K562 (cell line): ENCODE data around the gene SEMA4G. TPM values are rescaled to one million over a fixed set of nuclear protein-coding genes. Genes with fewer than 3 reads are reported as not detected.

Experiments
- ATAC-seq: fragments of 200-7000 bp; cut with Tn5 transposase; 3 replicates; pipeline ENCODE4 v1.9.1; 2020; ENCODE audit warnings: moderate library complexity
- BruUV-seq: library from RNA; stranded (reverse); fragments of 400-500 nt; replicated peaks from 2 replicates; lab custom pipeline; 2021; lab: Mats Ljungman, UMichigan
- CTCF ChIA-PET: fragments of 300-600 bp; formaldehyde crosslinking; extraction: SDS; loops from one replicate; lab custom pipeline; 2021; ENCODE audit warnings: low intra/inter-chr PET ratio; lab: Yijun Ruan, JAX
- POLR2A ChIA-PET: fragments of 300-600, 350-650 bp; sonication (Branson Sonifier 250); formaldehyde crosslinking; extraction: SDS; loops from one replicate; lab custom pipeline; 2021; ENCODE audit warnings: antibody characterized with exemption, inconsistent platforms; lab: Yijun Ruan, JAX
- DNase-seq, 4 experiments: peaks; one replicate each; pipeline versions ENCODE4 v3.0.0 to v3.0.0-alpha.2; 2011 to 2018; ENCODE audit warnings: low spot score in 3 of 4, mixed read lengths in 3 of 4; ENCODE audit errors: extremely low read depth in 1 of 4
- FAIRE-seq: peaks from 2 replicates; lab custom pipeline; 2011; peaks lifted over from hg19 to GRCh38; lab: Jason Lieb, UNC
- H2AFZ ChIP-seq: 2 replicates; pipeline ENCODE4 v1.6.0; 2011; ENCODE audit warnings: low read depth, low read length, control low read depth, inconsistent platforms
- H3K27ac ChIP-seq: fragments of 200-600 bp; 3 replicates; pipeline ENCODE4 v1.8.0; 2011; ENCODE audit warnings: low read depth, mild to moderate bottlenecking, control low read depth, inconsistent platforms, low read length, moderate library complexity, mixed read lengths; ENCODE audit errors: extremely low read depth
- H3K27me3 ChIP-seq, 2 experiments: fragments of 300-600 bp in 1 of 2; 2 replicates in 1 of 2; 3 replicates in 1 of 2; pipeline versions ENCODE4 v1.6.0 to v1.8.0; 2011; ENCODE audit warnings: inconsistent platforms in 2 of 2, low read length in 2 of 2, mild to moderate bottlenecking in 1 of 2, mixed read lengths in 1 of 2, moderate library complexity in 1 of 2; ENCODE audit not compliant: control insufficient read depth in 2 of 2, insufficient read depth in 2 of 2
- H3K36me3 ChIP-seq: fragments of 300-600 bp; 3 replicates; pipeline ENCODE4 v1.8.0; 2011; ENCODE audit warnings: mild to moderate bottlenecking, low read length, inconsistent platforms; ENCODE audit not compliant: control insufficient read depth, insufficient read depth
- H3K4me1 ChIP-seq, 2 experiments: fragments of 200-600 bp in 1 of 2; replicated peaks in 1 of 2; 2 replicates in 1 of 2; 3 replicates in 1 of 2; pipeline versions ENCODE4 v1.5.1 to v1.8.0; 2011; ENCODE audit warnings: inconsistent platforms in 2 of 2, low read length in 2 of 2, mild to moderate bottlenecking in 1 of 2, mixed read lengths in 1 of 2, moderate library complexity in 1 of 2; ENCODE audit not compliant: control insufficient read depth in 2 of 2, insufficient read depth in 2 of 2
- H3K4me2 ChIP-seq: 2 replicates; pipeline ENCODE4 v1.6.1; 2011; ENCODE audit warnings: low read length, control low read depth, inconsistent platforms, mixed read lengths; ENCODE audit not compliant: insufficient read depth
- H3K4me3 ChIP-seq: fragments of 200-600 bp; sonication (generic), shearing (Covaris generic); 2 replicates; pipeline ENCODE4 v1.5.1; 2016; ENCODE audit warnings: control low read depth, inconsistent platforms
- H3K79me2 ChIP-seq: fragments of 200-600 bp; 3 replicates; pipeline ENCODE4 v1.8.0; 2011; ENCODE audit warnings: low read length, inconsistent platforms; ENCODE audit not compliant: control insufficient read depth, insufficient read depth
- H3K9ac ChIP-seq, 2 experiments: 2 replicates each; pipeline versions ENCODE4 v1.6.0 to v1.6.1; 2011; ENCODE audit warnings: low read depth in 2 of 2, low read length in 2 of 2, control low read depth in 1 of 2, inconsistent platforms in 1 of 2, mild to moderate bottlenecking in 1 of 2, mixed read lengths in 1 of 2; ENCODE audit not compliant: insufficient read depth in 1 of 2
- H3K9me1 ChIP-seq: one replicate; pipeline ENCODE4 v1.6.0; 2011; ENCODE audit warnings: inconsistent platforms, mild to moderate bottlenecking, low read length, moderate library complexity; ENCODE audit not compliant: control insufficient read depth, insufficient read depth
- H3K9me3 ChIP-seq: replicated peaks from 2 replicates; pipeline ENCODE4 v1.5.1; 2011; ENCODE audit warnings: low read depth, low read length, inconsistent platforms; ENCODE audit not compliant: control insufficient read depth, insufficient read depth
- H4K20me1 ChIP-seq: replicated peaks from 2 replicates; pipeline ENCODE4 v1.6.1; 2011; ENCODE audit warnings: low read length, inconsistent platforms, mixed read lengths; ENCODE audit not compliant: control insufficient read depth, insufficient read depth
- AFF4 ChIP-seq: sonication (generic); formaldehyde crosslinking; IDR thresholded peaks from 2 replicates; pipeline ENCODE4 v1.8.0; 2023; ENCODE audit warnings: mild to moderate bottlenecking, missing genetic modification reagents
- PHTF2 ChIP-seq: fragments of 250-450 bp; sonication (Bioruptor Pico); IDR thresholded peaks from 2 replicates; pipeline ENCODE4 v1.5.0; 2021; ENCODE audit warnings: mild to moderate bottlenecking
- PKNOX1 ChIP-seq: fragments of 450-650 bp; IDR thresholded peaks from 2 replicates; pipeline ENCODE4 v1.6.1; 2016
- XRCC4 ChIP-seq: IDR thresholded peaks from one replicate; pipeline ENCODE4 v1.6.1; 2011; ENCODE audit not compliant: insufficient read depth, insufficient read length; ENCODE audit errors: extremely low read depth
- ZBTB49 ChIP-seq: sonication (generic); formaldehyde crosslinking; IDR thresholded peaks from 2 replicates; pipeline ENCODE4 v1.8.0; 2022; ENCODE audit warnings: missing genetic modification reagents, mild to moderate bottlenecking, borderline replicate concordance
- ZFPM2 ChIP-seq: fragments of 250-450 bp; sonication (Bioruptor Pico); IDR thresholded peaks from 2 replicates; pipeline ENCODE4 v1.5.1; 2022; ENCODE audit warnings: mild to moderate bottlenecking
- WGBS: fragments of 100-300 bp; shearing (Covaris generic); methylation state at CpG from one replicate; pipeline ENCODE4 v1.1.6; 2016; ENCODE audit warnings: low coverage, mixed read lengths; ENCODE audit not compliant: insufficient coverage; ENCODE audit errors: missing lambda C conversion rate; 5-methylcytosine and 5-hydroxymethylcytosine counted together
- in situ Hi-C: fragments of 300-500 bp; cut with MboI; formaldehyde crosslinking; loops from 4 replicates; pipeline ENCODE4 v1.15.0; 2018; ENCODE audit warnings: inconsistent platforms, mixed read lengths
- intact Hi-C: fragments of 100-400 bp; cut with micrococcal nuclease; formaldehyde crosslinking; loops from 2 replicates; pipeline ENCODE4 v1.14.2; 2022
- polyA plus RNA-seq, 8 experiments: library from polyadenylated mRNA; depleted of rRNA in 4 of 8; stranded (reverse) in 5 of 8; unstranded in 3 of 8; fragments of >200 nt; fragmentation: Nextera tagmentation in 2 of 8; fragmentation: Illumina TruSeq in 1 of 8; extraction: Ambion mirVana in 2 of 8; extraction: Trizol in 1 of 8; gene quantifications; 2 replicates each; pipeline versions ENCODE4 v1.2.1 to v1.2.3, GENCODE V29; 2011 to 2014; ENCODE audit warnings: inconsistent platforms in 1 of 8, missing spikeins in 1 of 8
- total RNA-seq, 7 experiments: library from RNA; depleted of rRNA in 6 of 7; stranded (reverse); fragments of >200 nt in 6 of 7; fragmentation: Illumina TruSeq in 2 of 7; extraction: Trizol in 2 of 7; gene quantifications; 2 replicates each; pipeline versions ENCODE4 v1.2.1 to v1.2.3, GENCODE V29; 2011 to 2021; ENCODE audit warnings: low replicate concordance in 1 of 7

Gene SEMA4G
- total and polyA plus RNA-seq, 9 of the 15 experiments (the other 6 are each of a cell fraction or from before 2014, with no cell fraction given), result 0.40 to 7.8 (median 1.8) TPM

GRCh38 chr10:101000915-101001658 lies 31.8 kb downstream of the SEMA4G start:
- H3K27me3 ChIP-seq, result no peaks in the 10 kb centered on the region
- TF ChIP-seq PHTF2 (no peak), XRCC4 (no peak), ZBTB49 (no peak), ZFPM2 (CRISPR knock-in tag) (no peak), AFF4 (CRISPR knock-in tag) (no peak), PKNOX1 (no peak)

More at GRCh38 chr10:101000915-101001658, 31.8 kb downstream of the SEMA4G start:
- Histone ChIP-seq H3K9me3 (no peaks in the 10 kb centered on the region), H4K20me1 (no peaks in the 10 kb centered on the region), H3K36me3 (peaks cover 37% of the 10 kb centered on the region; the same call in 2 of the 3 replicates), H3K4me2 (peak overlapping the region; percentile 100), H2AFZ (no peak overlapping the region), H3K4me3 (peak overlapping the region; percentile 76), H3K9me1 (no peaks in the 10 kb centered on the region), H3K27ac (peak overlapping the region; percentile 88), H3K4me1 (peaks cover 20 to 70% of the 10 kb centered on the region in 2 experiments; a peak in 4 of 5 replicates), H3K9ac (peak overlapping the region; percentile 85 to 90), H3K79me2 (peaks cover 64% of the 10 kb centered on the region)
- ATAC-seq, result peak; percentile 3; the same call in 2 of the 3 replicates
- ChIA-PET CTCF (interaction anchor here (9.3 kb wide), 1 partner anchor 12 kb away, joined by 150 read pairs; no protein-coding TSS in a partner anchor), POLR2A (interaction anchor here (1.0 kb wide), 1 partner anchor 10 kb away, joined by 3 read pairs; no protein-coding TSS in a partner anchor)
- BruUV-seq, result TSS peak; percentile 37
- in situ Hi-C loops (no loop called here), intact Hi-C loops (no loop called here)
- DNase-seq, result peak in 2 of 4 experiments; percentile 37 to 64
- peak; percentile 65 for FAIRE-seq
- 29% methylated on average over 8 of the region's 12 CpGs for WGBS
